Measurements from ENCODE around the gene GAL3ST1.
"Not testable (repeated sequence)": the region's sequence is repeated elsewhere in the genome, so short reads cannot be mapped to it uniquely, and the experiment has no call there.

GAL3ST1 gene

GRCh38 chr22:30564761-30565119, 9.7 kb downstream of the GAL3ST1 start:
- DNase-seq (ENCODE audit: low read depth) = no peak

DNA sequence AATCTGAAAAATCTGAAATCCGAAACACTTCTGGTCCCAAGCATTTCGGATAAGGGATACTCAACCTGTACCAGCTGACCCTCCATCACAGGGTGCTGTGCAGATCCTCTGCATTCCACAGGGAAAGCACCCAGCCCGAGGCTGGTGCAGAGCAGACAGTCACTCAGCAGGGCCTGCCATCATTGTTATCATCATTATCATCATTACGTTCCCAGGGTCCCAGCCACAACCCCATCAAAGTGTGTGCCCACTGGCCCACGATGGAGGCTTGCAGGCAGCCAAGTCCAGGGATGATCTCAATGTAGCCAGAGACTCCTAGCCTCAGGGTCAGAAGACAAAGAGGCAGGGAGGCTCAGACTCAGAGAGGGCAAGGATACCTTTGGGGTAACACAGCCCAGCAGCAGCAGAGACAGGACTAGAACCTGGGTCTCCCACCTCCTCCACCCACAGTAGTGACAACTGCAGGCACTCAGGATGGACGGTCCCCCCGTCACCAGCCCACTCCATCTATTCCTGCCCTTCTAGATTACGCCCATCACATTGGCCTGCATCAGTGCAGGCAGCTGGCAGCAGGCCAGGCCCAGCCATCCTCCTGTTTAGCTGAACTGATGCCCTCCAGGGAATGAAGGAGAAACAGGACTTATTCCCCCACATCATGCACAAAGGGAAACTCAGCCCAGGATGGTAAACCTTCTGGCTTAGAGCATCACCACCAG, 10.3 kb downstream of the GAL3ST1 start:
- no peak for DNase-seq (ENCODE audit: low read depth)

DNA sequence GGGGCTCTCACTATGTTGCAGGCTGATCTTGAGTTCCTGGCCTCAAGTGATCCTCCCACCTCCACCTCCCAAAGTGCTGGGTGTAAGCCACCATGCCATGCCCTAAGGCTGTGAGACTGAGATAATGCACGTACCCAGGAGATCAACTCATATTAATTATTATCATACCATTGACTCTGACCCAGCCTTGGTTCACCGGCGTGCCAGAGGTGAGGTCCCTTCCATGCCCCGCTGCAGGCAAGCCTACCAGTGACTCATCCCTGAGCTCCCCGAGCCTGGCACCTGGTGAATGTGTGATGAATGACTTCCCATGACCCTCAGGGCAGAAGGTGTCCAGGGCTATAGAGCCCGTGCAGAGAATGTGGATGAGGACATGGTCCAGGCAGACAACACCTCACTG, 12.1 kb downstream of the GAL3ST1 start:
- no peak for DNase-seq (ENCODE audit: low read depth)

DNA sequence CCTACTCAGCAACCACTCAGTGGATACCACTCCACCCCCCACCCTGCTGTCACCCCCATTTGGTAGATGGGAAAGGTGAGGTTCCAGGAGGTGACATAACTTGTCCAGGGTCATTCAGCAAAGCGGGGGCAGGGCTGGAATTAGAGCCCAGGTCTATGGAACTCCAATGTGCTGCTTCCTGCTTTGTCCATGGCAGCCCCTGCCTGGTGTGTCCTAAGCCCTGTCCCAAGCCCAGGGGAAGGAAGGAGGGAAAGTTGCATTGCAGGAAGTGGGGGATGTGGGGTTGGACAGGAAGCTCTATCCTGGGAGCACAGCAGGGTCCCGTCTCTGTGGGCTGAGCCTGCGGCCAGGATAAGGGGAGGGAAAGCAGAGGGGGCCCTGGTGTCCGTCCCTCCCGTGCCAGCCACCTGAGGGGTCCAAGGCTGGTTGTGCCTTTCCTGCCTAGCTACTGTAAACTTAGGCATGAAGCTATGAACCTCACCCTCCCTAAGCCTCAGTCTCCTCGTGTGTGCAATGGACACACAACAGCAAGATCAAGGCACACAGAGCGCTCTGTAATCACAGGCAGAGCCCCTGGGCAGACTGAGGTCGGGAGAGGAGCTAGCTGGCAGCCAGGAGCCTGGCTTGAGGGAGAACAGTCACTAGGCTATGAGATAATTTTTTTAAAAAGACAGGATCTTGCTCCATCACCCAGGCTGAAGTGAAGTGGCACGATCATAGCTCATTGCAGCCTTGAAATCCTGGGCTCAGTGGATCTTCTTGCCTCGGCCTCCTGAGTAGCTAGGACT, 12.9 kb downstream of the GAL3ST1 start:
- no peak for DNase-seq (ENCODE audit: low read depth)

GRCh38 chr22:30560643-30561202, 13.7 kb downstream of the GAL3ST1 start:
- not testable (repeated sequence) for DNase-seq (ENCODE audit: low read depth)

- DNase-seq (ENCODE audit: low read depth) = no peak
These were observed 14.6 kb downstream of the GAL3ST1 start for GRCh38 chr22:30559889-30560288.

- no peak for DNase-seq (ENCODE audit: low read depth)
These were observed 17.2 kb downstream of the GAL3ST1 start for GRCh38 chr22:30557243-30557642.

DNA sequence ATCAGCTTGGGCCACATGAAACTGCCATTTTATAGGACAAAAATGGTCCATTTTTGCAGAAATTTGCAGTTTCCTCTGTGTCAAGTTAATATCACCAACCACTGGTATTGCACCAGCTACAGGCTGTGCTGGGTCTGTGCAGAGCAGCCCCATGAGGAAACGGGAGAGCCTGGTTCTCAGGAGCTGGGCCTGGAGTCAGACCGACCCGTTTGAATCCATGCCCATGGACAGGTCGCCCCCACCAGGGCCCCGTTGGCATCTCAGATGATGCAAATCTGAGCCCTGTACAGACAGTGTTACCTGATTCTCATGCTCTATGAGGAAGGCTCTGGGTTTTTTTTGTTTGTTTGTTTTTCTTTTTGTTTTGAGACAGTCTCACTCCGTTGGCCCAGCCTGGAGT, 18.1 kb downstream of the GAL3ST1 start:
- no peak for DNase-seq (ENCODE audit: low read depth)

DNA sequence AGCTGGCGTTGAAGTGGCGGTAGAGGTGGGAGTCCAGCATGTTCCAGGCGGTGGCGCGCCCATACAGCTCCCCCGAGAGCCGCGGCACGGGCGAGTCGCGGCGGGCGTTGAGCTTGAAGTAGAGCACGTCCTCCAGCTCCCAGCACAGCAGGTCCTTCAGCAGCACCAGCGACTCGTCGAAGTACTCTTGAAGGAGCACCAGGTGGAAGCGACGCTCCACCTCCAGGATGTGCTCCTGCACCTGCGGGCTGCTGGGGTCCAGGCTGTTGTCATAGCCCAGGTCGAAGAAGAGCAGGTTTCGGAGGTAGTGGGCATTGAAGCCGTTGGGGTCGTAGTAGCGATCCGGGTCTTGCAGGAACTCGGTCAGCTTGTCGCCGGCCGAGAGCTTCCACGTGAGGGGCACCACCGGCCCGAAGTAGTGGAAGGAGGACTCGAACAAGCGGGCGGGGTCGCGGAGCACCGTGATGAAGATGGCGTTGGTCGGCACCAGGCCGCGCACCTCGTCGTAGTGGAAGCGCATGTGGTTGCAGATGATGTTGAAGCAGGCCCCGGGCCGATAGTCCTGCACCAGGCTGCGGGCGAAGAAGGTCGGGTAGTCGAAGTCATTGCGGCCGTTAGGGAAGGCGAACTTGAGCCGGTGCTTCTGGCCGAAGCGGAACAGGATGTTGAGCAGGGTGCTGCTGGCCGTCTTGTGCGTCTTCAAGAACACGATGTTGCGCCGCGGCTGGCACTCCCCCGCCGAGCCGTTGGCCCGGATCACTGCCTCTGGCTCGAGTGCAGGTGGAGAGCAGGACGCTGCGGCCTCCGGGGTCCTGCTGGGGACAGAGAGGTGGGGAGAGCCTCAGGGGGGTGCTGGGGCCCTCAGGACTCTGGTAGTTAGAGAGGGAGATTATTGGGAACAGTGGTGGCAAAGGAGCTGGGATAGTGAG, 18.9 kb downstream of the GAL3ST1 start:
- no peak for DNase-seq (ENCODE audit: low read depth)

DNA sequence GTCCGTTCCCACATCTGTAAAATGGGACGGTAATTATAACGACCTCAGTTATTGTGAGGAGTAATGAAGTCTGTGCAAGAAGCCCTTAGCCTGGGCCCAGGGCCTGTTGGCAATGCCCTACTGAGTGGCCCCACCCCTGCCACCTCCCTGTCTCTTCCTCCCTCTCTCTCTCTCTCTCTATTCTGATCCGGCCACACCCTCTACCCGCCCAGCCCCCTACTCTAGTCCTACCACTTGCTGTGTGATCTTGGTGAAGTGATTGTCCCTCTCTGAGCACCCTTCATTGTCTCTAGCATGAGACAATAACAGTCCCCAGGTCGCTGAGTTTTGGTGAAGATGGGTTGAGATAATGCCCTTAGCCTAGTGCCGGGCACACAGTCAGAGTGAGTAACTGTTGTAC, 20.5 kb downstream of the GAL3ST1 start:
- no peak for DNase-seq (ENCODE audit: low read depth)

DNA sequence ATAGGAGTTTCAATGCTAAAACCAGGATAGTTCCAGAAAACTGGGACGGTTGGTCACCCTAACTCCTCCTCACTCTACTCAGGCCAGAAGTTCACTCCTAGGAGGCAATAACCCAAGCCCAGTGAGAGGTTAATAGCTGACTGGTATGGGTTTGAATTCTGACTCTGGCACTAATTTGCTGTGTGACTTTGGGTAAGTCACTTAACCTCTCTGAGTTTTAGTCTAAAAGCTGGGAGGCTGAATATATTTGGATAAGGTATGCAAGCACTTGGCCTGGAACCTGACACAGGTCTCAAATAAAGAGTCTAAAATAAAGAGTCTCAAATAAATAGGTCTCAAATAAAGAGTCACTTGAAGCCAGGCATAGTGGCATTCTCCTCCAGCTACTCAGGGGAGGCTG, 21.7 kb downstream of the GAL3ST1 start:
- DNase-seq (ENCODE audit: low read depth) = no peak

- DNase-seq (ENCODE audit: low read depth) = not testable (repeated sequence)
These were observed 22.7 kb downstream of the GAL3ST1 start for GRCh38 chr22:30551813-30552212.

DNA sequence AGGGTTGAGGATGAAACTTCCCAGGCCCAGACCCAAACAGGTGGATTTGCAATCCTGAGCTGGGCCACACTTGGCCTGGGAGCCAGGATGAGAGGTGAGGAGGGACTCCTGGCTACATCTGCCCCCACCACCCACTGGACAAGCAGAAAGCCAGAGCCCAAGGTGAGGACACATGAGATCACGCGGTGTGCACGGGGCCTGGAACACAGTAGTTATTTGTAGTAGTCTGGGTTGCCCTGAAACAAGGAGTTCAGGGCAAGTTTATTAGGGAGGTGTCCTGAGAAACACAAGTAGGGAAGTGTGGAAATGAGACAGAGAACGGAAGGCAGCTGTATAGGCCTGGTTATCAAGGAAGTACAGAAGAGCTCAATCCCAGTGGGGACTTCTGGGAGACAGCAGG, 27.3 kb downstream of the GAL3ST1 start:
- DNase-seq (ENCODE audit: low read depth) = no peak

DNA sequence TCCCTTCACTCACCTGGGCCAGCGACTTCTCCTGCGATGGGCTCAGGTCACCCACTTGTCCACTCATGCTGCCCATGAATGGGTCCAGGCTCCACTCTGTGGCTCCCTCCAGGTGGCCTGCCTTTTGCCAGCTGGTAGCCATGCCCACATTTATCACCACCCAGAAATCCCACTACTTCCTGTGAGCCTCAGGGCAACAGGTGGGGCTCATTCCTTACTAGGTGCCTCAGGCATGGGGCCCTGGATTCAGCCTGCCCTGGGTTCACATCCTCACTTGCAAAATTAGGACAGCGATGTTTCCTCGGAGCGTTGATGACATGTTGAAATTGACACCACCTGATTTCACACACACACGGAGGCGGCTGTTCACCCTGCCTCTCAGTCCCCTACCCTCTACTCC, 27.8 kb downstream of the GAL3ST1 start, which contains the start of gene SEC14L6:
SEC14L6 (minus strand) TSS at position 126 of the 400 bp plus-strand sequence; CDS start at position 67, 59 bp downstream.
- DNase-seq (ENCODE audit: low read depth) = no peak

- DNase-seq (ENCODE audit: low read depth) = no peak
These were observed 31.7 kb downstream of the GAL3ST1 start for GRCh38 chr22:30542811-30543188.

- DNase-seq (ENCODE audit: low read depth) = no peak
These were observed 32.3 kb downstream of the GAL3ST1 start for GRCh38 chr22:30541961-30542810.

DNA sequence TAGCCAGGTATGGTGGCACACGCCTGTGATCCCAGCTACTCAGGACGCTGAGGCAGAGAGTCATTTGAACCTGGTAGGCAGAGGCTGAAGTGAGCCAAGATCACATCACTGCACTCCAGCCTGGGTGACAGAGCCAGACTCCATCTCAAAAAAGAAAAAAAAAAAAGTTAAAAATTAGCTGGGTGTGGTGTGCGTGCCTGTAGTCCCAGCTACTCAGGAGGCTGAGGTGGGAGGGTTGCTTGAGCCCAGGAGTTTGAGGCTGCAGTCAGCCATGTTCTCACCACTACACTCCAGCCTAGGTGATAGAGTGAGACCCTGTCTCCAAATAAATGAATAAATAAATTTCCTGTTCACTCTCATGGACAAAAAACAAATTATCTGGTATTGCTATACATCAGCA, 33.0 kb downstream of the GAL3ST1 start:
- not testable (repeated sequence) for DNase-seq (ENCODE audit: low read depth)

GRCh38 chr22:30539368-30539767, 35.1 kb downstream of the GAL3ST1 start:
- no peak for DNase-seq (ENCODE audit: low read depth)

DNA sequence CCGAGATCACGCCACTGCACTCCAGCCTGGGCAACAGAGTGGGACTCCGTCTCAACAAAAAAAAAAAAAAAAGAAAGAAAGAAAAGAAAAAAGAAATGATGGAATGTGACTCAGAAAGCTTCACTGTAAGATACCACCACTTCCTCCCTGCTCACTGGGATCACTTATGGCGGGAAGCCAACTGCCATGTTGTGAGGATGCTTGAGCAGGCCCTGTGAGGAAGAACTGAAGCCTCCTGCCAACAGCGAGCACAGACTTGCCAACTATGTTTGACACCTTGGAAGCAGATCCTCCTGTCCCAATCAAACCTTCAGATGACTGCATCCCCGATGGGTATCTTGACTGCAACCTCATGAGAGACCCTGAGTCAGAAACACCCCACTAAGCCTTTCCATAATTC, 36.2 kb downstream of the GAL3ST1 start:
- no peak for DNase-seq (ENCODE audit: low read depth)

DNA sequence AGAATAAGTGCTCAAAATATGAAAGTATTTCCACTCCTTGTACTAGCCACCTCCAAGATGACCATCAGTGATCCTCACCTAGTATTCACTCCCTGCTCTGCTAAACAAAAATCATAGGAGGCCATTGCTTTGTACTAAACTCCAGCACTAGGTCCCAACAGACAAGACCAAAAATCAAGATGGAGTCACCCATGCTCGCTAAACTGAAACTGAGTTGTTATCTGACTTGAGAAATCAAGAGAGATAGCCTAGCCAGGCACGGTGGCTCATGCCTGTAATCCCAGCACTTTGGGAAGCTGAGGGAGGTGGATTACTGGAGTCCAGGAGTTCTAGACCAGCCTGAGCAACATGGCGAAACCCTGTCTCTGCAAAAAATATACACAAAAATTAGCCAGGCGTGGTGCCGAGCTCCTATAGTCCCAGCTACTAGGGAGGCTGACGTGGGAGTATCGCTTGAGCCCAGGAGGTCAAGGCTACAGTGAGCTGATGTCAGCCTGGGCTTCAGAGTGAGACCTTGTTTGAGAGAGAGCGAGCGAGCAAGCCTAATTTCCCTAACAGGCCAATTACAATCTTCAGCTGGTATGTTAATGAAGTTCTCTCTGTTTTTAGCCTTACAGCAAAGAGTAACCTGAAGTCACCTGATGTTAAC, 37.3 kb downstream of the GAL3ST1 start:
- DNase-seq (ENCODE audit: low read depth) = no peak

GRCh38 chr22:30535182-30535581, 39.3 kb downstream of the GAL3ST1 start:
- no peak for DNase-seq (ENCODE audit: low read depth)

All from stimulated activated CD8-positive, alpha-beta memory T cell treated with anti-CD3 and anti-CD28 coated beads, Interleukin-15, amount 100 ng/mL, for 24 hours (primary cell).